LNCaP clone FGC (cell line): ENCODE measurements around the gene DSG1.

Source experiments
- DNase-seq: peaks from one replicate; pipeline ENCODE4 v3.0.0-alpha.2; 2011; ENCODE audit warnings: low read depth
- H3K4me3 ChIP-seq: 2 replicates; pipeline ENCODE4 v1.5.1; 2011; ENCODE audit warnings: mild to moderate bottlenecking, low read depth, low read length, control low read depth
- CTCF ChIP-seq: IDR thresholded peaks from 2 replicates; pipeline ENCODE4 v1.5.1; 2012; ENCODE audit warnings: mild to moderate bottlenecking; ENCODE audit not compliant: control insufficient read depth, insufficient read depth; ENCODE audit errors: extremely low read depth

DSG1 gene

GRCh38 chr18:31297248-31297647 lies 20.7 kb upstream of the DSG1 start:
- DNase-seq: no peak
- no peak overlapping the region for H3K4me3 ChIP-seq
- TF ChIP-seq CTCF: no peak

- no peak for TF ChIP-seq CTCF
- no peak overlapping the region for H3K4me3 ChIP-seq
- no peak for DNase-seq
Measured at GRCh38 chr18:31301201-31301655, 16.7 kb upstream of the DSG1 start.

GRCh38 chr18:31302991-31303390 lies 15.0 kb upstream of the DSG1 start:
- no peak for TF ChIP-seq CTCF
- no peak overlapping the region for H3K4me3 ChIP-seq
- no peak for DNase-seq

GRCh38 chr18:31303771-31304170 lies 14.2 kb upstream of the DSG1 start:
- no peak for TF ChIP-seq CTCF
- DNase-seq: no peak
- no peak overlapping the region for H3K4me3 ChIP-seq

GRCh38 chr18:31309115-31309514 lies 8.8 kb upstream of the DSG1 start:
- H3K4me3 ChIP-seq: no peak overlapping the region

GRCh38 chr18:31316974-31317373 lies 986 bp upstream of the DSG1 start:
- H3K4me3 ChIP-seq: no peak overlapping the region
- no peak for DNase-seq
- no peak for TF ChIP-seq CTCF

More at GRCh38 chr18:31309115-31309514, 8.8 kb upstream of the DSG1 start:
- no peak for TF ChIP-seq CTCF
- no peak for DNase-seq

GRCh38 chr18:31321719-31322118 lies 3.8 kb downstream of the DSG1 start:
- no peak for DNase-seq
- no peak overlapping the region for H3K4me3 ChIP-seq
- TF ChIP-seq CTCF: no peak
